Lung (tissue), 12 donors: ENCODE results near the gene CDH23. TPM values are rescaled to one million over a fixed set of nuclear protein-coding genes. Genes with fewer than 3 reads are reported as not detected.

Experiments
- ATAC-seq: fragments of 200-7000 bp; cut with Tn5 transposase; one replicate; pipeline ENCODE4 v1.9.1; 2020; ENCODE audit warnings: moderate number of reproducible peaks; ENCODE audit not compliant: insufficient read depth, low FRiP score
- DNase-seq, 3 donors: peaks; one replicate each; pipeline ENCODE4 v3.0.0-alpha.2; 2013 to 2017
- H3K27ac ChIP-seq, 2 donors: one replicate each; pipeline ENCODE4 v1.5.1; 2013; ENCODE audit warnings: mild to moderate bottlenecking in 2 of 2, moderate library complexity in 2 of 2, control low read depth in 1 of 2, inconsistent platforms in 1 of 2, low read depth in 1 of 2, low read length in 1 of 2
- H3K27me3 ChIP-seq, 3 donors: one replicate each; pipeline ENCODE4 v1.5.1; 2013; ENCODE audit warnings: low read length in 2 of 3; ENCODE audit not compliant: control insufficient read depth in 3 of 3, insufficient read depth in 3 of 3
- H3K36me3 ChIP-seq, 4 donors: one replicate each; pipeline ENCODE4 v1.5.1; 2013; ENCODE audit warnings: low read length in 4 of 4, mild to moderate bottlenecking in 1 of 4, moderate library complexity in 1 of 4; ENCODE audit not compliant: control insufficient read depth in 4 of 4, insufficient read depth in 4 of 4
- H3K4me1 ChIP-seq, 5 donors: one replicate each; pipeline ENCODE4 v1.5.1; 2013; ENCODE audit warnings: low read length in 5 of 5, mild to moderate bottlenecking in 2 of 5, moderate library complexity in 1 of 5; ENCODE audit not compliant: control insufficient read depth in 5 of 5, insufficient read depth in 5 of 5
- H3K4me3 ChIP-seq: one replicate; pipeline ENCODE4 v1.5.1; 2013; ENCODE audit warnings: mild to moderate bottlenecking, control low read depth, moderate library complexity
- H3K9ac ChIP-seq, 2 donors: one replicate each; pipeline ENCODE4 v1.5.1; 2013; ENCODE audit warnings: low read length in 2 of 2, control low read depth in 1 of 2; ENCODE audit not compliant: insufficient read depth in 1 of 2
- H3K9me3 ChIP-seq, 4 donors: one replicate each; pipeline ENCODE4 v1.5.1; 2013; ENCODE audit warnings: low read length in 3 of 4, mild to moderate bottlenecking in 1 of 4, moderate library complexity in 1 of 4; ENCODE audit not compliant: control insufficient read depth in 4 of 4, insufficient read depth in 3 of 4
- CTCF ChIP-seq: IDR thresholded peaks from 2 replicates; pipeline ENCODE4 v1.5.1; 2012; ENCODE audit warnings: mild to moderate bottlenecking; ENCODE audit errors: control extremely low read depth, extremely low read depth
- WGBS, 2 donors: extraction: QIAGEN DNeasy Blood & Tissue Kit; methylation state at CpG; one replicate each; pipeline ENCODE4 v1.1.7; 2013; 5-methylcytosine and 5-hydroxymethylcytosine counted together
- polyA plus RNA-seq, 2 donors: library from polyadenylated mRNA; stranded (reverse); fragments of 200-250 nt; gene quantifications; one replicate each; pipeline ENCODE4 v1.2.1, GENCODE V29; 2013
- total RNA-seq, 2 donors: library from RNA; depleted of rRNA in 1 of 2; stranded (reverse); fragments of >200 nt in 1 of 2; gene quantifications; one replicate each; pipeline ENCODE4 v1.2.1, GENCODE V29; 2014 to 2021
- donor health status: control.
- donor health status: control.
- donor health status: Bipolar disorder and iron deficiency.
- donor health status: healthy.
- donor health status: DM: yes; HTN: yes; CAD: no.

CDH23 gene
- total and polyA plus RNA-seq, 4 donors = 4.5 to 29.5 (median 6.0) TPM

- H3K27me3 ChIP-seq = no peaks in the 10 kb centered on the region
- WGBS, 2 donors = 74 to 75% methylated on average over 17 of the region's 17 CpGs
- H3K9me3 ChIP-seq = no peaks in the 10 kb centered on the region
- DNase-seq = no peak
- peak overlapping the region in 1 of 2 donors; percentile 78 for H3K27ac ChIP-seq
- peaks cover 0 to 39% (median 21%) of the 10 kb centered on the region in 5 donors for H3K4me1 ChIP-seq
- no peak for TF ChIP-seq CTCF
- H3K36me3 ChIP-seq = peaks cover 0 to 12% (median 4%) of the 10 kb centered on the region in 4 donors
- H3K9ac ChIP-seq = no peak overlapping the region
- no peak for ATAC-seq
- no peak overlapping the region for H3K4me3 ChIP-seq
Measured at GRCh38 chr10:71837098-71837827, 440.5 kb downstream of the CDH23 start.

GRCh38 chr10:71838264-71839211 lies 441.8 kb downstream of the CDH23 start:
- H3K27me3 ChIP-seq = no peaks in the 10 kb centered on the region
- no peak for TF ChIP-seq CTCF
- WGBS, 2 donors = 68 to 78% methylated on average over 14 of the region's 14 CpGs
- peaks cover 0 to 5% (median under 1%) of the 10 kb centered on the region in 4 donors for H3K36me3 ChIP-seq
- no peak for DNase-seq
- no peak overlapping the region for H3K4me3 ChIP-seq
- H3K27ac ChIP-seq = peak overlapping the region in 1 of 2 donors; percentile 25
- H3K9me3 ChIP-seq = no peaks in the 10 kb centered on the region
- H3K4me1 ChIP-seq = peaks cover 0 to 45% (median 21%) of the 10 kb centered on the region in 5 donors
- H3K9ac ChIP-seq = no peak overlapping the region
- ATAC-seq = peak; percentile 42

- Histone ChIP-seq H3K9ac (no peak overlapping the region), H3K36me3 (peaks cover 0 to 3% (median 0%) of the 10 kb centered on the region in 4 donors), H3K27ac (no peak overlapping the region), H3K27me3 (no peaks in the 10 kb centered on the region), H3K4me1 (peaks cover 0 to 45% (median 21%) of the 10 kb centered on the region in 5 donors), H3K9me3 (no peaks in the 10 kb centered on the region), H3K4me3 (no peak overlapping the region)
- no peak for TF ChIP-seq CTCF
- DNase-seq (peak; percentile 74 to 86 (median 77)), ATAC-seq (peak; percentile 20)
- WGBS, 2 donors = 53 to 69% methylated on average over 6 of the region's 6 CpGs
Measured at GRCh38 chr10:71840177-71840957, 443.6 kb downstream of the CDH23 start.
